MM.1S (cell line): ENCODE measurements around the gene DBP.

Experiments
- CTCF ChIP-seq: fragments of 300-600 bp; sonication (generic); IDR thresholded peaks from 2 replicates; pipeline ENCODE4 v1.5.1; 2016; ENCODE audit warnings: antibody characterized with exemption, low read length, mixed read lengths
- EZH2 ChIP-seq: fragments of 300-600 bp; sonication (generic); optimal IDR thresholded peaks from 2 replicates; pipeline ENCODE3; 2017; ENCODE audit warnings: low read depth, mild to moderate bottlenecking, antibody characterized with exemption, low read length, mixed read lengths
- EZH2phosphoT487 ChIP-seq: fragments of 300-600 bp; sonication (generic); IDR thresholded peaks from 2 replicates; pipeline ENCODE4 v1.6.1; 2018; ENCODE audit warnings: antibody characterized with exemption, low read length

- TF ChIP-seq CTCF, result no peak
- no peak for TF ChIP-seq EZH2phosphoT487
- TF ChIP-seq EZH2, result no peak
Measured at GRCh38 chr19:48617146-48617937, 19.8 kb downstream of the DBP start.
